ENCODE results near the gene SLC2A9. TPM values are rescaled to one million over a fixed set of nuclear protein-coding genes. Genes with fewer than 3 reads are reported as not detected.

The SLC2A9 gene
- total and polyA plus RNA-seq, 2 donors (not counting 1 experiment from before 2014, with no cell fraction given) = 2.3 to 3.9 TPM

DNA sequence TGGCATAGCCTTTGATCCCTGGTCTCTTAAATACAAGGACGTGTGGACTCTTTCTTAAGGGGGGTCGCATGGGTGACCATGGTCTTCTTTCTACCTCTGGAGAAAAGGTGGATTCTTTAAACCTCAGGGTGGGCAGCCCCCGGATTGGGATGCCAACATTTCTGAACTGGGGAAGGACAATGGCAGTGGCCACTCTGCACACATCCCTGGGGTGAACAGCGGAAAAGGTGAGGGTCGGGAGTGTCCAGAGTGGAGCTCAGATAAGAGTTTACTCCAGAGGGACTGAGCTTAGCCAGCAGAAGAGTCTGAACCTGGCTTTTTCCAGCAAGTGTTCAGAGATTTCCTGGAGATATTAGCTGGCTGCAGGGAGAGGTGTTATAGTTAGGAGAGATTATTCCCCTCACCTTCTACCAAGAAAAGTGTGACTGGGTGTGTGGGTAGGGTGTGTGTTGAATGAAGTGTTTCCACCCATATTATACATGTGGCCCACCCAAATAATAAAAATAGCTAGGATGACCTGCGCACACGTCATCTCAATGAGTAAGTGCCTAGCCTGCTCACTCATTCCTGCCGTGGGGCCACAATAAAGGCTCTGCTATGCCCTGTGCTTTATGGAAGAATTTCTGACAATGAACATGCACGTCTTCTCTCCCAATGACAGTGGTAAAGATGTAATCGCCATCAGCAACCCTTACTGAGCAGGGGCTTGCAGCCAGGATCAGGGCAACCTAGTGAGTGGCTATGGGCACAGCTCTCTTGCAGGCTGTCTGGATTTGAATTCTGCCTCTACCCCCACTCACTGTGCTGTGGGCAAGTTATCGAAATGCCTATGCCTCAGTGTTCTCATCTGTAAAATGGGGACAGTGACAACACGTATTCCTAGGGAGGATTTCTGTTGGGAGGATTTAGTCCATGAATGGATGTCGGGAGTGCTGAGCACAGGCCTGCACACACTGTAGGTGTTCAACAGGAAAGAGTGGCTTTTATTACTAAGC lies 76.6 kb downstream of the SLC2A9 start:
- Histone ChIP-seq H3K4me3 (replicated peaks in 1 of 4; ENCODE audit: control extremely low read depth in 1 of 4, insufficient read depth in 1 of 4, low read depth in 3 of 4, low read length in 4 of 4) (no peak overlapping the region), H3K9me3 (ENCODE audit: control insufficient read depth, insufficient read depth, low read depth, low read length) (no peaks in the 10 kb centered on the region), H3K79me2 (ENCODE audit: control insufficient read depth, insufficient read depth, low read length) (no peaks in the 10 kb centered on the region), H4K20me1 (ENCODE audit: control insufficient read depth, extremely low read depth, insufficient read depth, low read length) (no peaks in the 10 kb centered on the region), H2AFZ (ENCODE audit: low read length) (no peak overlapping the region), H3K4me1 (ENCODE audit: control insufficient read depth, extremely low read depth, insufficient read depth, low read length) (no peaks in the 10 kb centered on the region), H3K4me2 (ENCODE audit: extremely low read depth, insufficient read depth, low read length) (no peak overlapping the region), H3K27ac (ENCODE audit: insufficient read depth, low read length) (no peak overlapping the region), H3K27me3 (ENCODE audit: control insufficient read depth, insufficient read depth, low read length) (no peaks in the 10 kb centered on the region), H3K9ac (ENCODE audit: insufficient read depth, low read length) (no peak overlapping the region), H3K36me3 (ENCODE audit: control insufficient read depth, insufficient read depth, low read length) (no peaks in the 10 kb centered on the region)
- no peak for TF ChIP-seq EZH2 (IDR thresholded peaks at IDR 0.05; ENCODE audit: low read length, missing control alignments)
- TF ChIP-seq, protein P1, sequence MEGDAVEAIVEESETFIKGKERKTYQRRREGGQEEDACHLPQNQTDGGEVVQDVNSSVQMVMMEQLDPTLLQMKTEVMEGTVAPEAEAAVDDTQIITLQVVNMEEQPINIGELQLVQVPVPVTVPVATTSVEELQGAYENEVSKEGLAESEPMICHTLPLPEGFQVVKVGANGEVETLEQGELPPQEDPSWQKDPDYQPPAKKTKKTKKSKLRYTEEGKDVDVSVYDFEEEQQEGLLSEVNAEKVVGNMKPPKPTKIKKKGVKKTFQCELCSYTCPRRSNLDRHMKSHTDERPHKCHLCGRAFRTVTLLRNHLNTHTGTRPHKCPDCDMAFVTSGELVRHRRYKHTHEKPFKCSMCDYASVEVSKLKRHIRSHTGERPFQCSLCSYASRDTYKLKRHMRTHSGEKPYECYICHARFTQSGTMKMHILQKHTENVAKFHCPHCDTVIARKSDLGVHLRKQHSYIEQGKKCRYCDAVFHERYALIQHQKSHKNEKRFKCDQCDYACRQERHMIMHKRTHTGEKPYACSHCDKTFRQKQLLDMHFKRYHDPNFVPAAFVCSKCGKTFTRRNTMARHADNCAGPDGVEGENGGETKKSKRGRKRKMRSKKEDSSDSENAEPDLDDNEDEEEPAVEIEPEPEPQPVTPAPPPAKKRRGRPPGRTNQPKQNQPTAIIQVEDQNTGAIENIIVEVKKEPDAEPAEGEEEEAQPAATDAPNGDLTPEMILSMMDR (conservative IDR thresholded peaks at IDR 0.05 in 1 of 2, IDR thresholded peaks at IDR 0.05 in 1 of 2; ENCODE audit: low read depth in 1 of 2, low read length in 2 of 2) = no peak
- peak in 1 of 2 donors; percentile 11 for DNase-seq (ENCODE audit: low read depth in 2 of 2)

DNA sequence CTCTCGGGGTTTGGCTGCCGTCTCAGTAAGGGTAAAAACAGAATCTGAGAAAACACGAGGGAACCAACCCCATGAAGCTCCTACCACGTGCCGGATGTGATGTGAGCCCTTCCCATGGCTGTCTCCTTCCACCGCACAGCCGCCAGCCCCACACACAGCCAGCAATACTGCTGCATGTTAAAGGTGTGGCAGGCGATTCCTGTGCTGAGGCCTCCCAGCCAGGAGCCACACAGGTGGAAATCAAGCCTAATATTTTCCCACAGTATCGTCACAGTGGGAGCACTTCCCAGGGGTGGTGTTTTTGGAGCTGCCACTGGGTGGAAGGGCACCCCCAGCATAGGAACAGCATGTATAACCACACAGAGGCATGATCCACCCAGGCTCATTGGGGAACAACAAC lies 77.5 kb downstream of the SLC2A9 start:
- Histone ChIP-seq H4K20me1 (ENCODE audit: control insufficient read depth, extremely low read depth, insufficient read depth, low read length) (no peaks in the 10 kb centered on the region), H3K4me1 (ENCODE audit: control insufficient read depth, extremely low read depth, insufficient read depth, low read length) (no peaks in the 10 kb centered on the region), H3K9me3 (ENCODE audit: control insufficient read depth, insufficient read depth, low read depth, low read length) (no peaks in the 10 kb centered on the region), H3K4me2 (ENCODE audit: extremely low read depth, insufficient read depth, low read length) (no peak overlapping the region), H3K36me3 (ENCODE audit: control insufficient read depth, insufficient read depth, low read length) (no peaks in the 10 kb centered on the region), H3K9ac (ENCODE audit: insufficient read depth, low read length) (no peak overlapping the region), H3K79me2 (ENCODE audit: control insufficient read depth, insufficient read depth, low read length) (no peaks in the 10 kb centered on the region), H2AFZ (ENCODE audit: low read length) (no peak overlapping the region), H3K27me3 (ENCODE audit: control insufficient read depth, insufficient read depth, low read length) (no peaks in the 10 kb centered on the region), H3K4me3 (replicated peaks in 1 of 4; ENCODE audit: control extremely low read depth in 1 of 4, insufficient read depth in 1 of 4, low read depth in 3 of 4, low read length in 4 of 4) (no peak overlapping the region), H3K27ac (ENCODE audit: insufficient read depth, low read length) (no peak overlapping the region)
- TF ChIP-seq, protein P1 (conservative IDR thresholded peaks at IDR 0.05 in 1 of 2, IDR thresholded peaks at IDR 0.05 in 1 of 2; ENCODE audit: low read depth in 1 of 2, low read length in 2 of 2) = no peak
- no peak for TF ChIP-seq EZH2 (IDR thresholded peaks at IDR 0.05; ENCODE audit: low read length, missing control alignments)
- DNase-seq (ENCODE audit: low read depth in 2 of 2) = no peak

DNA sequence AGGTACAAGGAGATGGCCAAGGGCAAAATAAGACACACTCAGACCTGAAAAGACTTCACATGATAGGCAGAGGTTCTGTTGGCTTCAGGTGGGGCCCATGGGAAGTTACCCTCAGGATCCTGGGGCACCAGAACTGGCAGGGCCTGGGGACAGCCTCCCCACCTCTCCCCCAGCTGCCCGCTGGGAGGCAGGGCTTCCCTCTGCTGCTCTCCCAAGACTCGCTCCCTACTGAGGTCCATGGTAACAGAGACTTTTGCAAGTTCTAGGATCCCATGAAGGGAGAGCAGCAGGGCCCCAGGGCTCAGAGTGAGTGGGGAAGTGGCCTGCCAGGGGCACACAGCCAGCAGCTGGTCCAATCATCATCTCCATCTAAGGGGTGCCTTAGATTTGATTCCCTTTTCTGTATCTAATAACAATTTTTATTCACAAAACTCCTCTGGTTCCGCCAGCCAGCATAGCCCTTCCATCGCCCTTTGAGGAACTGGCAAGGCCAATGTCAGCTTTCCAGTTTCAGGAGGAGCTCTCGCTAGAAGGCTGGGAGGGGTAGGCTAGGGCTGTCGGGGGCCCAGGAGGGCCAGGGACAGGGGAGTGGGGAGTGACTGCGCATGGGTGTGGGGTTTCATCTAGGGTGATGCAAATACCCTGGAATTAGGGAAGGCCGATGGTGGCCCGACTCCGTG lies 78.2 kb downstream of the SLC2A9 start:
- Histone ChIP-seq H3K27ac (ENCODE audit: insufficient read depth, low read length) (no peak overlapping the region), H3K4me3 (replicated peaks in 1 of 4; ENCODE audit: control extremely low read depth in 1 of 4, insufficient read depth in 1 of 4, low read depth in 3 of 4, low read length in 4 of 4) (no peak overlapping the region), H3K27me3 (ENCODE audit: control insufficient read depth, insufficient read depth, low read length) (no peaks in the 10 kb centered on the region), H3K79me2 (ENCODE audit: control insufficient read depth, insufficient read depth, low read length) (no peaks in the 10 kb centered on the region), H3K36me3 (ENCODE audit: control insufficient read depth, insufficient read depth, low read length) (no peaks in the 10 kb centered on the region), H3K9ac (ENCODE audit: insufficient read depth, low read length) (no peak overlapping the region), H4K20me1 (ENCODE audit: control insufficient read depth, extremely low read depth, insufficient read depth, low read length) (no peaks in the 10 kb centered on the region), H3K4me2 (ENCODE audit: extremely low read depth, insufficient read depth, low read length) (no peak overlapping the region), H2AFZ (ENCODE audit: low read length) (no peak overlapping the region), H3K4me1 (ENCODE audit: control insufficient read depth, extremely low read depth, insufficient read depth, low read length) (no peaks in the 10 kb centered on the region), H3K9me3 (ENCODE audit: control insufficient read depth, insufficient read depth, low read depth, low read length) (no peaks in the 10 kb centered on the region)
- TF ChIP-seq, protein P1 (conservative IDR thresholded peaks at IDR 0.05 in 1 of 2, IDR thresholded peaks at IDR 0.05 in 1 of 2; ENCODE audit: low read depth in 1 of 2, low read length in 2 of 2) = no peak
- TF ChIP-seq EZH2 (IDR thresholded peaks at IDR 0.05; ENCODE audit: low read length, missing control alignments) = no peak
- DNase-seq (ENCODE audit: low read depth in 2 of 2) = no peak
